Nephron progenitor cell (in vitro differentiated cells): Measurements from ENCODE around the gene MMP28.

ENCODE experiments used
- DNase-seq: peaks from one replicate; pipeline ENCODE4 v3.0.0; 2021
- H3K27ac Mint-ChIP-seq: 2 replicates; pipeline ENCODE4 v1.8.0; 2021; ENCODE audit warnings: mild to moderate bottlenecking, moderate library complexity, mixed read lengths
- H3K27me3 Mint-ChIP-seq: 2 replicates; pipeline ENCODE4 v1.8.0; 2021; ENCODE audit warnings: mild to moderate bottlenecking, low read depth, mixed read lengths; ENCODE audit not compliant: poor library complexity
- H3K36me3 Mint-ChIP-seq: 2 replicates; pipeline ENCODE4 v1.8.0; 2021; ENCODE audit warnings: low read depth, mixed read lengths
- H3K4me1 Mint-ChIP-seq: 2 replicates; pipeline ENCODE4 v1.8.0; 2021; ENCODE audit warnings: mixed read lengths
- H3K4me3 Mint-ChIP-seq: 2 replicates; pipeline ENCODE4 v1.8.0; 2021; ENCODE audit warnings: mild to moderate bottlenecking, moderate library complexity, mixed read lengths
- H3K9me3 Mint-ChIP-seq: 2 replicates; pipeline ENCODE4 v1.8.0; 2021; ENCODE audit warnings: mild to moderate bottlenecking, moderate library complexity, mixed read lengths
- CTCF ChIP-seq: fragments of 200-600 bp; sonication (generic); IDR thresholded peaks from 2 replicates; pipeline ENCODE4 v1.5.0; 2021; ENCODE audit warnings: antibody characterized with exemption

MMP28 gene

GRCh38 chr17:35807371-35808144 is 12.1 kb upstream of the MMP28 start:
- peaks cover 36% of the 10 kb centered on the region for H3K4me1 Mint-ChIP-seq
- peaks cover 7% of the 10 kb centered on the region for H3K36me3 Mint-ChIP-seq
- no peak for DNase-seq
- no peak for TF ChIP-seq CTCF
- no peaks in the 10 kb centered on the region for H3K9me3 Mint-ChIP-seq
- peaks cover 9% of the 10 kb centered on the region for H3K27me3 Mint-ChIP-seq
- H3K27ac Mint-ChIP-seq = no peak overlapping the region
- H3K4me3 Mint-ChIP-seq = peak overlapping the region; percentile 61

- Mint-ChIP-seq H3K4me3 (no peak overlapping the region), H3K4me1 (peaks cover 26% of the 10 kb centered on the region), H3K9me3 (no peaks in the 10 kb centered on the region), H3K36me3 (no peaks in the 10 kb centered on the region), H3K27me3 (peaks cover 21% of the 10 kb centered on the region), H3K27ac (no peak overlapping the region)
- peak; percentile 64 for TF ChIP-seq CTCF
- peak; percentile 27 for DNase-seq
Observed at GRCh38 chr17:35804658-35805192, 9.3 kb upstream of the MMP28 start.

- TF ChIP-seq CTCF = no peak
- H3K9me3 Mint-ChIP-seq = no peaks in the 10 kb centered on the region
- no peak for DNase-seq
- H3K36me3 Mint-ChIP-seq = no peaks in the 10 kb centered on the region
- no peak overlapping the region for H3K4me3 Mint-ChIP-seq
- H3K27ac Mint-ChIP-seq = no peak overlapping the region
- peaks cover 12% of the 10 kb centered on the region for H3K4me1 Mint-ChIP-seq
- peaks cover 47% of the 10 kb centered on the region for H3K27me3 Mint-ChIP-seq
Observed at GRCh38 chr17:35801583-35802224, 6.3 kb upstream of the MMP28 start.

- no peak overlapping the region for H3K27ac Mint-ChIP-seq
- H3K4me3 Mint-ChIP-seq = no peak overlapping the region
- DNase-seq = no peak
- no peak for TF ChIP-seq CTCF
- H3K4me1 Mint-ChIP-seq = peaks cover 16% of the 10 kb centered on the region
- no peaks in the 10 kb centered on the region for H3K36me3 Mint-ChIP-seq
- H3K9me3 Mint-ChIP-seq = no peaks in the 10 kb centered on the region
- H3K27me3 Mint-ChIP-seq = peaks cover 62% of the 10 kb centered on the region
Observed at GRCh38 chr17:35799942-35800341, 4.5 kb upstream of the MMP28 start.

GRCh38 chr17:35797918-35798317 is 2.5 kb upstream of the MMP28 start:
- no peak for DNase-seq
- H3K27ac Mint-ChIP-seq = no peak overlapping the region
- peaks cover 79% of the 10 kb centered on the region for H3K27me3 Mint-ChIP-seq
- TF ChIP-seq CTCF = no peak
- peaks cover 12% of the 10 kb centered on the region for H3K4me1 Mint-ChIP-seq
- H3K4me3 Mint-ChIP-seq = no peak overlapping the region
- H3K36me3 Mint-ChIP-seq = no peaks in the 10 kb centered on the region
- H3K9me3 Mint-ChIP-seq = no peaks in the 10 kb centered on the region
